Activated CD4-positive, alpha-beta T cell treated with anti-CD3 and anti-CD28 coated beads, Interleukin-2, amount 10 ng/mL, durations not matched to agents 7 days and 5 days (primary cell): Measurements from ENCODE around the gene APRT. TPM values are rescaled to one million over a fixed set of nuclear protein-coding genes. Genes with fewer than 3 reads are reported as not detected.
"Not testable (repeated sequence)": the region's sequence is repeated elsewhere in the genome, so short reads cannot be mapped to it uniquely, and the experiment has no call there.

Source experiments
- CTCF ChIA-PET: fragments of 350-600 bp; sonication (Branson Sonifier 250); formaldehyde crosslinking; loops from one replicate; lab custom pipeline; 2021; ENCODE audit warnings: antibody characterized with exemption; lab: Charles Lee
- POLR2A ChIA-PET: fragments of 350-600 bp; sonication (Branson Sonifier 250); formaldehyde crosslinking; loops from one replicate; lab custom pipeline; 2021; ENCODE audit warnings: antibody characterized with exemption; lab: Charles Lee
- DNase-seq: peaks from one replicate; pipeline ENCODE4 v3.0.0-alpha.2; 2020
- H3K27ac Mint-ChIP-seq: one replicate; pipeline ENCODE4 v1.8.0; 2021; ENCODE audit warnings: mild to moderate bottlenecking, moderate library complexity, mixed read lengths
- H3K27me3 Mint-ChIP-seq: one replicate; pipeline ENCODE4 v1.8.0; 2021; ENCODE audit warnings: mixed read lengths
- H3K36me3 Mint-ChIP-seq: one replicate; pipeline ENCODE4 v1.8.0; 2021; ENCODE audit warnings: low read depth, mixed read lengths
- H3K4me1 Mint-ChIP-seq: one replicate; pipeline ENCODE4 v1.8.0; 2021; ENCODE audit warnings: mixed read lengths
- H3K4me3 Mint-ChIP-seq: one replicate; pipeline ENCODE4 v1.8.0; 2021; ENCODE audit warnings: mild to moderate bottlenecking, moderate library complexity, mixed read lengths
- H3K9me3 Mint-ChIP-seq: one replicate; pipeline ENCODE4 v1.8.0; 2021; ENCODE audit warnings: mixed read lengths
- total RNA-seq, 2 experiments: library from RNA; stranded (reverse); gene quantifications; one replicate each; pipeline ENCODE4 v1.2.3, GENCODE V29; 2021

The APRT gene
- total RNA-seq, 2 experiments from 2014 or later, result 86.2 to 112 TPM

GRCh38 chr16:88778271-88778525 lies 33.5 kb downstream of the APRT start:
- peaks cover 56% of the 10 kb centered on the region for H3K4me1 Mint-ChIP-seq
- ChIA-PET POLR2A (no interaction called here), CTCF (interaction anchor here (2.0 kb wide), 1 partner anchor 35 kb away, joined by 6 read pairs; no protein-coding TSS in a partner anchor)
- no peaks in the 10 kb centered on the region for H3K27me3 Mint-ChIP-seq
- peaks cover 18% of the 10 kb centered on the region for H3K36me3 Mint-ChIP-seq
- no peak for DNase-seq
- no peaks in the 10 kb centered on the region for H3K9me3 Mint-ChIP-seq
- H3K4me3 Mint-ChIP-seq, result no peak overlapping the region
- H3K27ac Mint-ChIP-seq, result peak overlapping the region; percentile 41

GRCh38 chr16:88777471-88778270 lies 34.1 kb downstream of the APRT start:
- Mint-ChIP-seq H3K36me3 (peaks cover 13% of the 10 kb centered on the region), H3K27me3 (no peaks in the 10 kb centered on the region), H3K9me3 (no peaks in the 10 kb centered on the region), H3K4me1 (peaks cover 51% of the 10 kb centered on the region), H3K27ac (peak overlapping the region; percentile 41), H3K4me3 (no peak overlapping the region)
- ChIA-PET POLR2A (no interaction called here), CTCF (interaction anchor here (2.0 kb wide), 1 partner anchor 35 kb away, joined by 6 read pairs; no protein-coding TSS in a partner anchor)
- DNase-seq, result no peak

GRCh38 chr16:88775825-88776224 lies 35.9 kb downstream of the APRT start:
- CTCF ChIA-PET, result interaction anchor here (0.5 to 1.1 kb wide), 2 partner anchors 15 to 22 kb away, joined by 4 to 5 read pairs; no protein-coding TSS in a partner anchor
- H3K4me1 Mint-ChIP-seq, result peaks cover 38% of the 10 kb centered on the region

DNA sequence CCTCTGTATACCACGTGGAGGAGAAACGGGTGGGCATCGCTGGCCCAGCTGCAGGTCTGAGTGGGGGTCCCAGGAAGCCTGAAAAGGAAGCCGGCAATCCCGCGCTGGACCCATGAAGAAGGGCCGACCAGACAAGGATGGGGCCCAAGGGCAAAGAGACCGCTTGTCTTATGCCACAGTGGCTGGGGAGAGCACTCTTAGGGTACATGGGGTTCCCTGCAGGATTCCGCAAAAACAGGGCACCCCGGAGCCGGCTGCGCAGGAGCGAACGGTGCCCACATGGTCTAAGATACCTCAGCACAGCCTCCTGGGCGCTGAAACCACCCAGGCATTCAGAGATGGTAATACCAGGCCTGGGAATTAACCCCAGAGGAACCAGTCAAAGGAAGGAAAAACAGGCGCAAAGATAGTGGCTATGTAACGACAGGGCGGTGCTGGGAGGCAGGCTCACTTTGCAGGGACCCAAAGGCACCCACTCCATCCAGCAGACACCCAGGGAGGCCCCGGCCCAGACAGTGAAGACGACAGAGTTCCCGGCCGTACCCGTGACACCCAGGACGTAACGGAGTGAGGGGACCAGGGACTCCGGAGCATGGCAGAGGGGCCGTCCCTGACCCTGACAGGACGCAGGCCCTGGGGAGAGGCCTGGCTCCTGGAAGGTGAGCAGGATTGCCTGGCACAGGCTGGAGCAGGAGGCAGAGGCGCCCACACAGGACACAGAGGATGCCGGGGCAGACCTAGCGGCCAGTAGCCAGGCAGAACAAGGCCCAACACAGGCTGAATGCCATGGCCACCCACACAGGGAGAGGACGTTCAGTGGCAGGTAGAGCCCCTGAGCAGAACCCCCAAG lies 37.0 kb downstream of the APRT start:
- H3K27me3 Mint-ChIP-seq, result no peaks in the 10 kb centered on the region
- ChIA-PET CTCF (interaction anchor here (1.1 to 1.9 kb wide), 3 partner anchors 10 to 38 kb away, joined by 4 to 5 read pairs (median 5); partner anchors contain the start of gene PIEZO1), POLR2A (no interaction called here)
- no peak overlapping the region for H3K27ac Mint-ChIP-seq
- DNase-seq, result no peak
- no peaks in the 10 kb centered on the region for H3K9me3 Mint-ChIP-seq
- no peak overlapping the region for H3K4me3 Mint-ChIP-seq
- peaks cover 6% of the 10 kb centered on the region for H3K36me3 Mint-ChIP-seq
- peaks cover 28% of the 10 kb centered on the region for H3K4me1 Mint-ChIP-seq

More at GRCh38 chr16:88775825-88776224, 35.9 kb downstream of the APRT start:
- Mint-ChIP-seq H3K4me3 (no peak overlapping the region), H3K36me3 (peaks cover 12% of the 10 kb centered on the region), H3K9me3 (no peaks in the 10 kb centered on the region), H3K27ac (no peak overlapping the region), H3K27me3 (no peaks in the 10 kb centered on the region)
- DNase-seq, result no peak
- POLR2A ChIA-PET, result no interaction called here

DNA sequence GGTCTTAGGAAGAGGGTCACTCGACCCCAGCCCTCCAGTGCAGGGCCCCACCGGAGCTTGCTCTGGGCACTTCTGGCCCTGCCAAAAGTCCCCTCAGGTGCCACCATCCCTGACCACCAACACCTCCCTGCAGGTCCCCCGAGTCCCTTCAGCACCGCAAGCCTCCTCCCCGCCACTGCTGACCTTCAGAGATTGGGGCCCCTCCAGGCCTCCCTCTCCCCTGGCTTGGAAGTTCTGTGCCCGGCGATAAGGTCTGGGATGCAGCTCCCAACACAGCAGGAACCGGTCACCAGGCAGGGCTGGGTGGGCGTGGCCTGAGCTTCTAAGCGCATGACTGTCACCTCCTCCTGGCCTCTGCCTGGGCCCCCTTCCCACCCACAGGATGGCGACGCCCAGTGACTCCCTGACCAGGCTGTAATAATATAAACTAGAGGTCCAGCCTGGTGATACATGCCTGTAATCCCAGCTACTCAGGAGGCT lies 37.9 kb downstream of the APRT start:
- Mint-ChIP-seq H3K27me3 (no peaks in the 10 kb centered on the region), H3K4me3 (no peak overlapping the region), H3K9me3 (no peaks in the 10 kb centered on the region), H3K27ac (no peak overlapping the region), H3K4me1 (peaks cover 28% of the 10 kb centered on the region), H3K36me3 (peaks cover 6% of the 10 kb centered on the region)
- POLR2A ChIA-PET, result no interaction called here
- DNase-seq, result no peak
- CTCF ChIA-PET, result interaction anchor here (1.1 to 1.9 kb wide), 4 partner anchors 9 to 37 kb away, joined by 4 to 5 read pairs (median 4); partner anchors contain the start of gene PIEZO1

DNA sequence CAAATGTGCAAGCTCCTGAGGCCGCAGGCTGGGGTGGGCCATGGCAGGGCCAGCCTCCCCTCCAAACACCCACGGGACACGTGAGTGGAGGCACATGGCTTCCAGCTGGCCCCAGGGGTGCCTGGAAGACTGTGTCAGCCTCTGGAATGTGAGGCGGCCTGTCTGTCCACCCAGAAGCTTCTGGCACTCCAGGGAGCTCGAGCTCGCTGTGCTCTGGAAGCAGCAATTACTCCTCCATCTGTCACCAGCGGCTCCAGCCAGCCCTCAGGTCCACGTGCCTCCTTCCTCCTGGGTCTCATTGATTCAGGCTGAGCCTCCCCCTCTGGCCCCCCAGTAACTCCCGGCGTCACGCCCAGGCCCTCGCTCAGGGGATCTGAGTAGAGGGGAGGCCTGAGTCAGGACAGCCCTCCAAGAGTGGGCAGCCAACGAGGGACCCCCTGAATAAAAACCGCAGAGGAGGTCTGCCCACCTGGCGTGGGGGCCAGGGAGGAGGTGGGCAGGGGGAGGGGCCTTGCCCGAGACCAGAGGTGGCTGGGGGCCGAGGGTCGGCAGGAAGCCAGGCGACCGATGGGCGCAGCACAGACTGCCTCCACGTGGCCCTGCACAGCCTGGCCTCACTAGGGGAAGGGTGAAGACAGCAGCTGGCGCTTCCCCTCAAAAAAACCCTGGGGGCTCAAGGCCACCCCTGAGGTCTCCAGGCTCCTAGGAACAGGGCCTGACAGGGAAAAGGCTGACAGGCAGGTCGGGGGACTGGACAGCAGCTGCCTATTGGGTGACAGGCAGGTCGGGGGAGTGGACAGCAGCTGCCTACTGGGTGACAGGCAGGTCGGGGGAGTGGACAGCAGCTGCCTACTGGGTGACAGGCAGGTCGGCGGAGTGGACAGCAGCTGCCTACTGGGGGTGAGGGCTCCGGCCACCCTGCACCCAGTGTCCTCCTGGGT lies 38.6 kb downstream of the APRT start:
- Mint-ChIP-seq H3K4me1 (peaks cover 24% of the 10 kb centered on the region), H3K36me3 (peaks cover 5% of the 10 kb centered on the region), H3K27ac (no peak overlapping the region), H3K9me3 (no peaks in the 10 kb centered on the region), H3K27me3 (no peaks in the 10 kb centered on the region), H3K4me3 (no peak overlapping the region)
- no peak for DNase-seq
- ChIA-PET POLR2A (no interaction called here), CTCF (interaction anchor here (1.1 to 1.9 kb wide), 5 partner anchors 8 to 36 kb away, joined by 3 to 5 read pairs (median 4); partner anchors contain the start of gene PIEZO1)

GRCh38 chr16:88771781-88772180 lies 39.9 kb downstream of the APRT start:
- H3K4me3 Mint-ChIP-seq, H3K9me3 Mint-ChIP-seq, H3K27ac Mint-ChIP-seq, DNase-seq, H3K27me3 Mint-ChIP-seq, POLR2A ChIA-PET, H3K36me3 Mint-ChIP-seq: not testable (repeated sequence)
- CTCF ChIA-PET, result interaction anchor here (0.7 to 1.2 kb wide), 2 partner anchors 9 to 861 kb away, joined by 3 read pairs; no protein-coding TSS in a partner anchor
- H3K4me1 Mint-ChIP-seq, result peaks cover 25% of the 10 kb centered on the region

DNA sequence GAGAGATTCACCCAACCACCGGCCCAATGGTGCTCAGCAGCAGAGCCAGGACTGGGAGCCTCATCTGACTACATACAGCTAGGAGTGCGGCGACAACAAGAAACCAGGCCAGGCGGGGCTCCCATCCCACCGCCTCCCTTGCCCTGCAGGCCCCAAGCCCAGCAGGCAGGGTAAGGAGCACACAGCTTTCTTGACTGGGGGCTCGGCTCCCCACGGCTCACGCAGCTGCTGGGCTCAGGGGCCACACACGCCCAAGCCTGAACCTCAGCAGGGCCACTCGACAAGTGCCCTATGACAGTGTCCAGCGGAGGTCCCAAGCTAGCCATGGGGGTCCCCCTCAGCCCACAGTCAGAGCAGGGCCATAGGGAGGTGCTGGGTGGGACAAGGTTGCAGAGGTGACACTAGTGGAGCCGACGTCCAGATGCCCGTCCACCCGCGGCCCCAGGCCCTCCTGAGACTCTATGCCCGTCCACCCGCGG lies 40.4 kb downstream of the APRT start:
- H3K4me1 Mint-ChIP-seq, result peaks cover 25% of the 10 kb centered on the region
- no peaks in the 10 kb centered on the region for H3K36me3 Mint-ChIP-seq
- no peaks in the 10 kb centered on the region for H3K27me3 Mint-ChIP-seq
- ChIA-PET CTCF (interaction anchor here (1.1 to 1.2 kb wide), 3 partner anchors 9 to 34 kb away, joined by 3 read pairs; no protein-coding TSS in a partner anchor), POLR2A (no interaction called here)
- H3K4me3 Mint-ChIP-seq, result no peak overlapping the region
- no peaks in the 10 kb centered on the region for H3K9me3 Mint-ChIP-seq
- peak overlapping the region; percentile 38 for H3K27ac Mint-ChIP-seq
- DNase-seq, result no peak

DNA sequence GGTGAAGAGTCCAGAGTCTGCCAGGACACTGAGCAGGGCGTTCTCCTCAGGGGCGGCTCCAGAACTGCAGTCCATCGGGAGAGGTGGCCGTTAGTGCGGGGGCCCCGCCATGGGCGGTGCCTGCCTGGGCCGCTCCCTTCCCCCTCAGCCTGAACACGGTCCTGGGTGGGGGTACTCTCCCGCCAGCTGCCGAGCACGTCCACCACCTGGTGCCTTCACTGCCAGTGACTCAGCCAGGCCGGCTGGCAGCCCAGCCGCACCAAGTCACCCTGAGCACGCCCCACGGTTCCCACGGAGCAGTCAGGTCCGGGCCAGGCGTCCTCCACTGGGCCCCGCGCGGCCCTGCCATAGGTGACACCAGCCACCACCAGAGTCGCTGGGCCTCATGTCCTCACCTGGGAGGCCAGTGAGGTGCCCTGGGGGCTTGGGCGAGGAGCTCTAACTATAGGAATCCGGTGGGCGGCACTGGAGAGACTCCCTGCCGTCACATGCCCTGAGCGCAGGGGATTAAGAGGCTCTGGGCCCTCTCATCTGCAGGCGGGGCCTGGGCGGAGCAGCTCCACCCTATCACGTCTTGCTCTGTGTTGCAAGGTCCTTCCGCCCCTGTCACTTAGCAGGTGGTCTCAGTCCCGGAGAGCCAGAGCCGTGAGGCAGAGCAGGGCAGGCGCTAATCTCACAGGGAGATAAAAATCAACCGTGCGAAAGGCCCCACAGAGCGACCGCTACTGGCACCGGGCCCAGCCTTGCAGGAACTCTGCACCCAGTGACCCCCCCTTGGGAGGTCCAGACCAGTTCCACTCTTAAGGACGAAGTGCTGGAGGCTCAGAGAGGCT lies 41.1 kb downstream of the APRT start:
- H3K36me3 Mint-ChIP-seq, result peaks cover 2% of the 10 kb centered on the region
- H3K27me3 Mint-ChIP-seq, result no peaks in the 10 kb centered on the region
- CTCF ChIA-PET, result interaction anchor here (1.1 kb wide), 2 partner anchors 11 to 33 kb away, joined by 3 read pairs; no protein-coding TSS in a partner anchor
- POLR2A ChIA-PET, result no interaction called here
- peak overlapping the region; percentile 38 for H3K27ac Mint-ChIP-seq
- DNase-seq, result no peak
- peaks cover 30% of the 10 kb centered on the region for H3K4me1 Mint-ChIP-seq
- no peaks in the 10 kb centered on the region for H3K9me3 Mint-ChIP-seq
- no peak overlapping the region for H3K4me3 Mint-ChIP-seq

DNA sequence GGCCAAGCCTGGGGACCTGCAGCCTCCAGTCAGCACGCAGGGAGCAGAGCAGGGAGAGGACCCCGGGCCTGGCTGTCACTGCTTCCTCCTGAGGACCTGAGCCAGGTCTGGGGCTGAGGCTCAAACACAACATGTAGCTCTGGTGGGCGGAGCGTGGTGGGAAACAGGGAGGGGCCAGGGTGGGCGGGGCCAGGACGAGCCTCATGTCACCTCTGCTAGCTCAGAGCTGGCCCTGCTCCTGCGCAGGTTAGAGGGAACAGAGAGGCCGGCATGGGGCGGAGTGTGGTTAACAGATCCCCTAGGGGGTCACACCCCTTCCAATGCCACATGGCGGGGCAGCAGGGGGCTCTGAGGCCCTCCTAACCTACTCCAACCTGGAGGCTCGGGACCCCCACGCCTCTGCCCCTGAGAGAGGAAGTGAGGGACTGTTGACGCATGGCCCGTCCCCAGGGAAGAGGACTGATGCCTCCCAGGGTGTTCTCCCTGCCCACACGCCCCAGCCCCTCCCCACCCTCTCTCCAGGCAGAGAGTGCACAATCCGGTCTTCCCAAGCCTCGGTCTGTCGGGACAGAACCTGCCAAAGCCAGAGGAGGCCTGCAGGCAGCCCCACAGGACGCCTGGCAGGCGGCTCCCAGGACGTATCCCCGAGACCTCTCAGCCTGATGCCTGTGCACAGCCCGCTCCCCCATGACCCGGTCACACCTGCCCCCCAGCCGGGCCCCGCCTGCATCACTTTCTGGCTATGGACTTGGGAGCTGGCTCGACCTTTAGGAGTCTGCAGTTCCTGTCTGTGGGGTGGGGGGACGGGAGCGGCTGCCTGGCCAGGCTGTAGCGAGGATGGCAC lies 41.9 kb downstream of the APRT start:
- POLR2A ChIA-PET, result no interaction called here
- Mint-ChIP-seq H3K4me3 (no peak overlapping the region), H3K36me3 (peaks cover 2% of the 10 kb centered on the region), H3K27me3 (no peaks in the 10 kb centered on the region), H3K4me1 (peaks cover 27% of the 10 kb centered on the region), H3K9me3 (no peaks in the 10 kb centered on the region), H3K27ac (no peak overlapping the region)
- CTCF ChIA-PET, result interaction anchor here (0.6 to 1.2 kb wide), 3 partner anchors 10 to 33 kb away, joined by 3 read pairs; no protein-coding TSS in a partner anchor
- peak; percentile 45 for DNase-seq
